ENCODE data around the gene GSDME. TPM values are rescaled to one million over a fixed set of nuclear protein-coding genes. Genes with fewer than 3 reads are reported as not detected.

The GSDME gene
- polyA plus RNA-seq, 10 donors: 5.4 to 18.6 (median 8.4) TPM

DNA sequence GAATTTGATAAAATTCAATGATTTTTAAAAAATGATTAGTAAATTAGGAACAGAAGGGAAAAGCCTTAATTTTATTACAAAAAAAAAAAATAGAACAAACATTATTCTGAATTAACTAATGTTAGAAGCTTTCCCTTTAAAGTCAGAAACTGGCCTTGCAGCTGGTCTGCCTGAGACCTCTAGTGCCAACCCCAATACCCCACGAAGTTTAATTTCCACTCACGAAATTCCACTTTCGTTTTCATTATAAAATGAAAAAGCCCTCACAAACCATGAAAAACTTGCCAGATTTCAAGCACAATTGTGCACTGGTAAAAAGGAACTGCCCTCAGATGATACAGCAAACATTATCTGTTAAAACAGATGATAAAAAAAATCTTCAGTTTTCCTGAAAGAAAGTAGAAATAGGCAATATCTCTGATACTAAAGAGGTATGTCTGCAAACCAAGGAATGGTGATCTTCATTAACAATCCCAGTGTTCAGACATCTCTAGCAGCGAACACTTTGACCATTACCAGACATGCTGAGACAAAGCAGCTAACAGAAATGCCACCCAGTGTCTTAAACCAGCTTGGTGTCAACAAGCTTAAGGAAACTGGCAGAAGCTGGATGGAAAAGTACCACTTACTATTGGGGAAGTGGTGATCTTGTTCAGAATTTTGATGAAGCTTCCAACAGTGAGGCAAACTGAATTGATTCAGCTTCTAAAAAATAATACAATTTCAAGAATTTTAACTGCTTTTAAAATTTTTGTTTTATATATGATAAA is 103.8 kb downstream of the GSDME start:
- DNase-seq: no peak

- no peak for DNase-seq
Measured at GRCh38 chr7:24652251-24652939, 104.9 kb downstream of the GSDME start.

Other genes with a start within 250 kb of the GSDME start
- gene PALS2, start 184.0 kb downstream of the GSDME start, polyA plus RNA-seq (ENCODE audit: insufficient read length in 10 of 10): 1 to 10 TPM; 5.0 to 9.8 (median 6.6) TPM
- gene OSBPL3, start 222.7 kb upstream of the GSDME start, polyA plus RNA-seq (ENCODE audit: insufficient read length in 10 of 10): 1 to 10 TPM; 2.9 to 5.9 (median 3.8) TPM

All from muscle of back (tissue), 11 donors.